ENCODE measurements around the gene PPM1H. TPM values are rescaled to one million over a fixed set of nuclear protein-coding genes. Genes with fewer than 3 reads are reported as not detected.

The PPM1H gene
- total and polyA plus RNA-seq, 2 donors (not counting 1 experiment from before 2014, with no cell fraction given): 0.01 TPM; not detected in 1

GRCh38 chr12:62903151-62903550 lies 31.8 kb downstream of the PPM1H start:
- Histone ChIP-seq H3K27ac (ENCODE audit: low read length in 2 of 2) (no peak overlapping the region), H3K27me3 (replicated peaks in 1 of 4; ENCODE audit: control extremely low read depth in 1 of 4, control insufficient read depth in 3 of 4, insufficient read depth in 4 of 4, low read length in 3 of 4) (no peaks in the 10 kb centered on the region), H3K36me3 (replicated peaks in 1 of 2; ENCODE audit: control extremely low read depth in 1 of 2, control insufficient read depth in 1 of 2, extremely low read depth in 1 of 2, insufficient read depth in 2 of 2, low read length in 1 of 2) (no peaks in the 10 kb centered on the region), H2AFZ (ENCODE audit: insufficient read depth, low read depth, low read length, poor library complexity, severe bottlenecking) (no peak overlapping the region), H3K79me2 (ENCODE audit: control insufficient read depth, insufficient read depth, low read length) (no peaks in the 10 kb centered on the region), H3K9ac (ENCODE audit: low read length) (no peak overlapping the region), H3K4me3 (ENCODE audit: control extremely low read depth in 1 of 5, extremely low read depth in 1 of 5, insufficient read depth in 1 of 5, low read depth in 2 of 5, low read length in 4 of 5) (no peak overlapping the region), H3K9me3 (ENCODE audit: control extremely low read depth in 1 of 3, control insufficient read depth in 2 of 3, insufficient read depth in 1 of 3, low read length in 2 of 3) (no peaks in the 10 kb centered on the region), H3K4me1 (ENCODE audit: control insufficient read depth in 2 of 2, insufficient read depth in 2 of 2, low read length in 2 of 2) (peaks cover 3 to 5% of the 10 kb centered on the region in 2 donors), H3K4me2 (replicated peaks; ENCODE audit: low read depth, low read length, poor library complexity, severe bottlenecking) (no peak overlapping the region), H4K20me1 (ENCODE audit: control insufficient read depth, insufficient read depth, low read length, poor library complexity, severe bottlenecking) (no peaks in the 10 kb centered on the region)
- H3K27me3 Mint-ChIP-seq: no peaks in the 10 kb centered on the region
- intact Hi-C loops (cut with micrococcal nuclease): no loop called here
- no peak for DNase-seq
- TF ChIP-seq EZH2 (IDR thresholded peaks at IDR 0.05; ENCODE audit: borderline replicate concordance, insufficient read depth, low read depth, low read length, poor library complexity, severe bottlenecking) (no peak), CTCF (IDR thresholded peaks at IDR 0.05) (no peak)
- ChIA-PET POLR2A (no interaction called here), CTCF (no interaction called here)
- WGBS (ENCODE audit: insufficient coverage): no CpG with 5 or more reads among the region's 4 CpGs
- H3K4me1 Mint-ChIP-seq: peaks cover 5% of the 10 kb centered on the region
- H3K27ac Mint-ChIP-seq: no peak overlapping the region
- no peaks in the 10 kb centered on the region for H3K9me3 Mint-ChIP-seq (ENCODE audit: insufficient read depth)
- no peak for ATAC-seq (ENCODE audit: low read depth)
- no peak overlapping the region for H3K4me3 Mint-ChIP-seq

GRCh38 chr12:62900686-62901272 lies 34.2 kb downstream of the PPM1H start:
- ChIA-PET POLR2A (no interaction called here), CTCF (no interaction called here)
- DNase-seq: no peak
- no peak for ATAC-seq (ENCODE audit: low read depth)
- Histone ChIP-seq H2AFZ (ENCODE audit: insufficient read depth, low read depth, low read length, poor library complexity, severe bottlenecking) (no peak overlapping the region), H3K4me2 (replicated peaks; ENCODE audit: low read depth, low read length, poor library complexity, severe bottlenecking) (no peak overlapping the region), H3K4me3 (ENCODE audit: control extremely low read depth in 1 of 5, extremely low read depth in 1 of 5, insufficient read depth in 1 of 5, low read depth in 2 of 5, low read length in 4 of 5) (no peak overlapping the region), H3K36me3 (replicated peaks in 1 of 2; ENCODE audit: control extremely low read depth in 1 of 2, control insufficient read depth in 1 of 2, extremely low read depth in 1 of 2, insufficient read depth in 2 of 2, low read length in 1 of 2) (no peaks in the 10 kb centered on the region), H3K27me3 (replicated peaks in 1 of 4; ENCODE audit: control extremely low read depth in 1 of 4, control insufficient read depth in 3 of 4, insufficient read depth in 4 of 4, low read length in 3 of 4) (no peaks in the 10 kb centered on the region), H3K27ac (ENCODE audit: low read length in 2 of 2) (no peak overlapping the region), H3K9ac (ENCODE audit: low read length) (no peak overlapping the region), H4K20me1 (ENCODE audit: control insufficient read depth, insufficient read depth, low read length, poor library complexity, severe bottlenecking) (no peaks in the 10 kb centered on the region), H3K9me3 (ENCODE audit: control extremely low read depth in 1 of 3, control insufficient read depth in 2 of 3, insufficient read depth in 1 of 3, low read length in 2 of 3) (no peaks in the 10 kb centered on the region), H3K79me2 (ENCODE audit: control insufficient read depth, insufficient read depth, low read length) (no peaks in the 10 kb centered on the region), H3K4me1 (ENCODE audit: control insufficient read depth in 2 of 2, insufficient read depth in 2 of 2, low read length in 2 of 2) (peaks cover 3 to 5% of the 10 kb centered on the region in 2 donors)
- intact Hi-C loops (cut with micrococcal nuclease): no loop called here
- Mint-ChIP-seq H3K27ac (no peak overlapping the region), H3K4me1 (peaks cover 5% of the 10 kb centered on the region), H3K9me3 (ENCODE audit: insufficient read depth) (no peaks in the 10 kb centered on the region), H3K27me3 (no peaks in the 10 kb centered on the region), H3K4me3 (no peak overlapping the region)
- WGBS (ENCODE audit: insufficient coverage): 73% methylated on average over 3 of the region's 4 CpGs
- TF ChIP-seq CTCF (IDR thresholded peaks at IDR 0.05) (no peak), EZH2 (IDR thresholded peaks at IDR 0.05; ENCODE audit: borderline replicate concordance, insufficient read depth, low read depth, low read length, poor library complexity, severe bottlenecking) (no peak)

Measured in B cell (primary cell).